Subcutaneous abdominal adipose tissue (tissue), 5 donors: ENCODE measurements around the gene WIZ.
A peak's percentile ranks its signal among the peaks of the same experiment; 100 is the strongest.

Source experiments
- H3K27ac ChIP-seq: one replicate; pipeline ENCODE4 v1.7.0; 2013; ENCODE audit warnings: low read depth, mild to moderate bottlenecking, inconsistent platforms, low read length, moderate library complexity
- H3K27me3 ChIP-seq, 5 donors: one replicate each; pipeline ENCODE4 v1.7.0; 2013; ENCODE audit warnings: low read length in 5 of 5, inconsistent platforms in 1 of 5; ENCODE audit not compliant: control insufficient read depth in 5 of 5, insufficient read depth in 4 of 5
- H3K36me3 ChIP-seq, 5 donors: one replicate each; pipeline ENCODE4 v1.7.0; 2013; ENCODE audit warnings: low read length in 5 of 5; ENCODE audit not compliant: control insufficient read depth in 5 of 5, insufficient read depth in 5 of 5
- H3K4me1 ChIP-seq, 5 donors: one replicate each; pipeline ENCODE4 v1.7.0; 2013; ENCODE audit warnings: low read length in 5 of 5, mild to moderate bottlenecking in 3 of 5, moderate library complexity in 1 of 5; ENCODE audit not compliant: control insufficient read depth in 5 of 5, insufficient read depth in 5 of 5
- H3K4me3 ChIP-seq, 5 donors: one replicate each; pipeline ENCODE4 v1.7.0; 2013; ENCODE audit warnings: low read length in 5 of 5, low read depth in 1 of 5
- H3K9ac ChIP-seq, 5 donors: one replicate each; pipeline ENCODE4 v1.7.0; 2013; ENCODE audit warnings: low read length in 5 of 5, mild to moderate bottlenecking in 4 of 5, moderate library complexity in 3 of 5
- H3K9me3 ChIP-seq, 5 donors: one replicate each; pipeline ENCODE4 v1.7.0; 2013; ENCODE audit warnings: low read length in 5 of 5; ENCODE audit not compliant: control insufficient read depth in 5 of 5
- donor health status: healthy.
- donor health status: healthy.
- donor health status: healthy.
- donor health status: healthy.
- donor health status: healthy.

WIZ gene

GRCh38 chr19:15453906-15454860, 4.4 kb upstream of the WIZ start:
- H3K9me3 ChIP-seq, result no peaks in the 10 kb centered on the region
- H3K27ac ChIP-seq, result no peak overlapping the region
- peaks cover 11 to 34% (median 24%) of the 10 kb centered on the region in 5 donors for H3K27me3 ChIP-seq
- no peak overlapping the region for H3K9ac ChIP-seq
- no peak overlapping the region for H3K4me3 ChIP-seq
- H3K36me3 ChIP-seq, result no peaks in the 10 kb centered on the region
- peaks cover 1 to 26% (median 21%) of the 10 kb centered on the region in 5 donors for H3K4me1 ChIP-seq

- peaks cover 1 to 35% (median 27%) of the 10 kb centered on the region in 5 donors for H3K4me1 ChIP-seq
- no peak overlapping the region for H3K27ac ChIP-seq
- H3K36me3 ChIP-seq, result no peaks in the 10 kb centered on the region
- peaks cover 11 to 30% (median 24%) of the 10 kb centered on the region in 5 donors for H3K27me3 ChIP-seq
- peak overlapping the region; percentile 45 to 68 (median 62) for H3K4me3 ChIP-seq
- H3K9me3 ChIP-seq, result no peaks in the 10 kb centered on the region
- H3K9ac ChIP-seq, result peak overlapping the region in 4 of 5 donors; percentile 12 to 71 (median 25)
Observed at GRCh38 chr19:15453091-15453578, 3.4 kb upstream of the WIZ start.

DNA sequence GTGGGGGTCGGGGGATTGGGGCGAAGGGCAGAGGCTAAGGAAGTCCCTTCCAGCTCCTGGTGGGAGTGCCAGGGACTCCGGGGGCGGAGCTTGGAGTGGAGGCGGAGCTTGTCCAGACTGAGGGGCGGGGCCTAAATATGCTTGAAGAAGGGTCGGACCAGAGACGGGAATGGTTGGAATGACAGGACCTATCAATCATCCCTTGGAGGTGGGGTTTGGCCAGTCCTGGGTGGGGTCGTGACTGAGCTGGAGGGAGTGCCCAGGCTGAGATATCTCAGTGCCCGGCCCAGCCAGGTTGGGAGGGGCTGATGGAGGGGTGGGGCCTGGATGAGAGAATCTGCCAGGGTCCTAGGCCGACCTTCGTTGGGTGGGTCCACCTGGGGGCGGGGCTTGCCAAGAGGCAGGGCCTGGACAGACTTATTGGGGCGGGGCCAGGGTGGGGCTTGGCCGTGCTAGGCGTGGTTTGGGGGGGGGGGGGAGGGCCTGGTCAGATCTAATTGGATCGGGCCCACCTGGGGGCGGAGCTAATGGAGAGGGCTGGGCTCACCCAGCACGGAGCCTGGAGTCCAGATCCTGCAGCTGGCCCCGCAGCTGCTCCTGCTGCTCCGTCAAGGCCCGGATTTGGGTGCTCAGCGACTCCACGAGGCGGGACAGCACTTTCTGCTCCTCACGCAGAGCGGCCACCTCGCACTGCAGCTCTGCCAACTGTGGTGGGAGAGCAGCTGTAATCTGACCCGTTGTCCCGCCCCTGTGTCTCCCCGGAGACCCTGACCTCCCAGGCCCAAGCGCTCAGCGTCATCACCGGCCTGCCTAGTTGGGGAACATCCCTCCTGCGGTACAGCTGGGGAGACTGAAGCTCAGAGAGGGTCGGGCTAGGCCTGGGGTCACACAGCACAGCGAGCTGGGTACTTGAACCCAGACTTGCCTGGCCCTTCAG, 2.6 kb upstream of the WIZ start:
- peak overlapping the region; percentile 54 for H3K27ac ChIP-seq
- peaks cover 10 to 23% (median 19%) of the 10 kb centered on the region in 5 donors for H3K27me3 ChIP-seq
- H3K9me3 ChIP-seq, result no peaks in the 10 kb centered on the region
- peaks cover 0 to 5% (median 0%) of the 10 kb centered on the region in 5 donors for H3K36me3 ChIP-seq
- H3K4me3 ChIP-seq, result peak overlapping the region; percentile 45 to 68 (median 62)
- peaks cover 1 to 29% (median 23%) of the 10 kb centered on the region in 5 donors for H3K4me1 ChIP-seq
- H3K9ac ChIP-seq, result peak overlapping the region in 4 of 5 donors; percentile 12 to 71 (median 25)

DNA sequence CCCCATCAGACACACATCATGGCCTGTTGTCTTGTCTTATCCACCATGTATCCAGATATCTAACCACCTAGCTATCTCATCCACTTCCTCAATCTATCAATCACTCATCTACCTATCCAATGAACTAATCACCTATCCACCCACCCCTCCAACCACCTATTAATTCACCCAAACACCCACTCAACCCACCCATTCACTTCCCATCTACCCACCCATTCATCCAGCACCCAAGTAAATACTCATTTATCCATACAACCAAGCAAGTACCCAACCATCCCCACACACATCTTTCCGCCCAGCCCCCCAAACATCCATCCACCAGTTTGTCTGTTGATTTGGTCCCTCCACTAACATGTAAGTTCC, 753 bp upstream of the WIZ start:
- no peaks in the 10 kb centered on the region for H3K9me3 ChIP-seq
- H3K9ac ChIP-seq, result no peak overlapping the region
- H3K36me3 ChIP-seq, result peaks cover 0 to 16% (median 4%) of the 10 kb centered on the region in 5 donors
- peak overlapping the region in 2 of 5 donors; percentile 38 to 42 for H3K4me3 ChIP-seq
- peaks cover 0 to 11% (median 4%) of the 10 kb centered on the region in 5 donors for H3K27me3 ChIP-seq
- H3K27ac ChIP-seq, result no peak overlapping the region
- H3K4me1 ChIP-seq, result peaks cover 1 to 29% (median 21%) of the 10 kb centered on the region in 5 donors

GRCh38 chr19:15448778-15449619, 757 bp downstream of the WIZ start:
- peak overlapping the region; percentile 16 for H3K27ac ChIP-seq

DNA sequence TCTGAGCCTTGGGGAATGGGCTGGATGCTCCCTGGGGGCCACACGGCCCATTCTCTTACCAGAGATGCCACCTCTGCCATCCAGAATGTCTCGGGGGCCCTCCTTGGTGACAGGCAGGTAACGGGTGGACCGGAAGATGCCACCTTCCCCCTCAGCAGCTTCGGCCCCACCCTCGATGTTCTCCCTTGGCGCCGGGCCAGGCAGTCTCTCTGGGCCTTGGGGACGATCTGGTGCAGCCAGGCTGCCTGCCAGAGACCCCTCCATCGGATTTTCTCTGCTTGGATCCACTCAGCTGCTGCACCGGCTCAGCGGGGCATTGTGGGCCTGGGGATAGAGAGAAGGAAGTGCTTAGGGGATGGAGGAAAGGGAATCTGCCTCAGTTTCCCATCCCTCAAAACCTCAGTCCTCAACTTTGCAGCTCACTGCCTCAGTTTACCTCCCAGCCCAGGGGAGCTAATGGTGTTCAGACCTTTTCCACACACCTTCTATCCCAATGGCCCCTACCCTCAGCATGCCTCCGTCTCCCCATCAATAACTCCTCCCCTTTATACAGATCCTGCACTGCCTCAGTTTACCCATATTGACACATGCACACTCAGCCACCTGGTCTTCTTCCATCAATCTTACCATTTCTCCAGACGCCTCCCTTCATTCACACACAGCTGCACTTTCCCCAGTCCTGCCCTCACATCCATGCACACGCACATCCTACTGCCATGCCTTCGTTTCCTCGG, 1.5 kb downstream of the WIZ start:
- H3K36me3 ChIP-seq, result peaks cover 0 to 26% (median 5%) of the 10 kb centered on the region in 5 donors
- no peaks in the 10 kb centered on the region for H3K27me3 ChIP-seq
- no peak overlapping the region for H3K4me3 ChIP-seq
- H3K9ac ChIP-seq, result peak overlapping the region in 1 of 5 donors; percentile 3
- H3K4me1 ChIP-seq, result peaks cover 1 to 34% (median 19%) of the 10 kb centered on the region in 5 donors
- no peaks in the 10 kb centered on the region for H3K9me3 ChIP-seq
- no peak overlapping the region for H3K27ac ChIP-seq

More at GRCh38 chr19:15448778-15449619, 757 bp downstream of the WIZ start:
- Histone ChIP-seq H3K9ac (peak overlapping the region in 4 of 5 donors; percentile 50 to 73 (median 60)), H3K27me3 (no peaks in the 10 kb centered on the region), H3K36me3 (peaks cover 0 to 26% (median 5%) of the 10 kb centered on the region in 5 donors), H3K4me1 (peaks cover 1 to 29% (median 21%) of the 10 kb centered on the region in 5 donors), H3K9me3 (no peaks in the 10 kb centered on the region), H3K4me3 (peak overlapping the region; percentile 42 to 70 (median 59))

GRCh38 chr19:15447057-15447456, 2.7 kb downstream of the WIZ start:
- Histone ChIP-seq H3K9me3 (no peaks in the 10 kb centered on the region), H3K4me1 (peaks cover 0 to 26% (median 12%) of the 10 kb centered on the region in 5 donors), H3K27me3 (no peaks in the 10 kb centered on the region), H3K9ac (no peak overlapping the region), H3K36me3 (peaks cover 0 to 26% (median 5%) of the 10 kb centered on the region in 5 donors), H3K4me3 (no peak overlapping the region), H3K27ac (no peak overlapping the region)

- no peak overlapping the region for H3K4me3 ChIP-seq
- no peak overlapping the region for H3K9ac ChIP-seq
- H3K36me3 ChIP-seq, result peaks cover 0 to 26% (median 5%) of the 10 kb centered on the region in 5 donors
- H3K27me3 ChIP-seq, result no peaks in the 10 kb centered on the region
- H3K27ac ChIP-seq, result no peak overlapping the region
- peaks cover 0 to 19% (median 12%) of the 10 kb centered on the region in 5 donors for H3K4me1 ChIP-seq
- no peaks in the 10 kb centered on the region for H3K9me3 ChIP-seq
Observed at GRCh38 chr19:15445807-15446376, 3.9 kb downstream of the WIZ start.
